Activated CD4-positive, alpha-beta T cell treated with anti-CD3 and anti-CD28 coated beads, Interleukin-2, amount 10 ng/mL, durations not matched to agents 7 days and 5 days (primary cell): ENCODE measurements around the gene GPR149. TPM values are rescaled to one million over a fixed set of nuclear protein-coding genes. Genes with fewer than 3 reads are reported as not detected.

ENCODE experiments used
- CTCF ChIA-PET: fragments of 350-600 bp; sonication (Branson Sonifier 250); formaldehyde crosslinking; loops from one replicate; lab custom pipeline; 2021; ENCODE audit warnings: antibody characterized with exemption; lab: Charles Lee
- POLR2A ChIA-PET: fragments of 350-600 bp; sonication (Branson Sonifier 250); formaldehyde crosslinking; loops from one replicate; lab custom pipeline; 2021; ENCODE audit warnings: antibody characterized with exemption; lab: Charles Lee
- DNase-seq: peaks from one replicate; pipeline ENCODE4 v3.0.0-alpha.2; 2020
- H3K27ac Mint-ChIP-seq: one replicate; pipeline ENCODE4 v1.8.0; 2021; ENCODE audit warnings: mild to moderate bottlenecking, moderate library complexity, mixed read lengths
- H3K27me3 Mint-ChIP-seq: one replicate; pipeline ENCODE4 v1.8.0; 2021; ENCODE audit warnings: mixed read lengths
- H3K36me3 Mint-ChIP-seq: one replicate; pipeline ENCODE4 v1.8.0; 2021; ENCODE audit warnings: low read depth, mixed read lengths
- H3K4me1 Mint-ChIP-seq: one replicate; pipeline ENCODE4 v1.8.0; 2021; ENCODE audit warnings: mixed read lengths
- H3K4me3 Mint-ChIP-seq: one replicate; pipeline ENCODE4 v1.8.0; 2021; ENCODE audit warnings: mild to moderate bottlenecking, moderate library complexity, mixed read lengths
- H3K9me3 Mint-ChIP-seq: one replicate; pipeline ENCODE4 v1.8.0; 2021; ENCODE audit warnings: mixed read lengths
- total RNA-seq, 2 experiments: library from RNA; stranded (reverse); gene quantifications; one replicate each; pipeline ENCODE4 v1.2.3, GENCODE V29; 2021

The GPR149 gene
- total RNA-seq, 2 experiments from 2014 or later = not detected

DNA sequence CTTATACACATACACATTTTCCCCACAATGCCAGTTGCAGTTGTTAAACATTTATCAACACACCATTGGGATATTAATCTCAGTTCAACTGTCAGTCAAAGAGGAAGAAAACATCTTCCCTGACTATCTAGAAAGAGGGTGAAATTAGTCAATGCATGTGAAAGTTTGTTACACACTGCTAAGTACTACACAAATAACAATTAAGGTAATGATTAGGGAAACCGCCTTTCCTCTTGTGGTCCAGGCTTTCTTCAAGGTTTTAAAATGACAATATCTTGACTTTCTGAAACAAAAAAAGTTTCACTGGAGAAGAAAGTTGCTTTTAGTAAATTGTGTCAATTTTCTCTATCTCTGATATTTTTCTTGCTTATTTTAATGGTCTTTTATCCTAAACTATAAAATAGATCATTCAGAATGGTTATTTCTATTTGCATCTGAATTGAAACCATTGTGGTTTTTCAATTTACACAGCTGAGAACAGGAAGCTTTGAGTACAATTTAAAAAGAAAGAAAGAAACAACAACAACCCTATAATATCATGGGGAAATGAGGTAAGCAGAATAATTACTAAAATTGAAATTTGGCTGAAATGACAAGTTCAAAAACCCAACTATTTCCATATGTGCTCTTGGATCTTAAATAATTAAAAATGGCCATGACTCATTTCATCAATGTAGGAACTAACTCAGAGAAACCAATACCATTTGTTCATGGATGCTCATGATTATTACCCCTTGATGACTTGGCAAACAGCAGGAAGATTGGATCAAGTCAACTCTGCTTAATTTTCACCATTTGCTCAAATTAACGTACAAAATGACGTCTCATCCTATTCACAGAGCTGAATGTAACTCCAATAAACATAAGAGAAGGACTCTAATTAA is 31.7 kb downstream of the GPR149 start:
- H3K27me3 Mint-ChIP-seq = peaks cover 3% of the 10 kb centered on the region
- H3K36me3 Mint-ChIP-seq = no peaks in the 10 kb centered on the region
- H3K4me1 Mint-ChIP-seq = peaks cover 1% of the 10 kb centered on the region
- ChIA-PET POLR2A (no interaction called here), CTCF (no interaction called here)
- H3K4me3 Mint-ChIP-seq = no peak overlapping the region
- H3K9me3 Mint-ChIP-seq = no peaks in the 10 kb centered on the region
- no peak for DNase-seq
- no peak overlapping the region for H3K27ac Mint-ChIP-seq

DNA sequence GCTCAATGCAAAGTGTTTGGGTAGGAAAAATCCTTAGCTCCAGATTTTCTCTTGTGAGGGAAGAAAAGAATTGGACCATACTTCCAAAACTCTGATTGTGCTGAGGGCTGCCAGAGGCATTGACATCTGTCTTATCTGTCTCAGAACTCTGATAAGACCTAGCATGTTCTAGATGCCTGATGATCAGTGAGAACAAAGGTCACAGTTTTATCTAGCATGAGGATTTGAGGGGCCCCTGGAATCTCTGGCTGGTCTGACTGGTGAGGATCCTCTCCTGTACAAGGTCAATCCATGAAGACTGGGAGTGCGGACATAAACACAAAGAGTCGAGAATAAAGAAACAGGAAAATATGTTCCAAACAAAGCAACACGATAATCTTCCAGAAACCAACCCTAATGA is 40.1 kb downstream of the GPR149 start:
- Mint-ChIP-seq H3K4me3 (no peak overlapping the region), H3K4me1 (no peaks in the 10 kb centered on the region), H3K36me3 (no peaks in the 10 kb centered on the region), H3K27ac (no peak overlapping the region), H3K9me3 (no peaks in the 10 kb centered on the region), H3K27me3 (peaks cover 2% of the 10 kb centered on the region)
- ChIA-PET CTCF (interaction anchor here (0.6 kb wide), 1 partner anchor 941 kb away, joined by 3 read pairs; no protein-coding TSS in a partner anchor), POLR2A (no interaction called here)
- DNase-seq = no peak

DNA sequence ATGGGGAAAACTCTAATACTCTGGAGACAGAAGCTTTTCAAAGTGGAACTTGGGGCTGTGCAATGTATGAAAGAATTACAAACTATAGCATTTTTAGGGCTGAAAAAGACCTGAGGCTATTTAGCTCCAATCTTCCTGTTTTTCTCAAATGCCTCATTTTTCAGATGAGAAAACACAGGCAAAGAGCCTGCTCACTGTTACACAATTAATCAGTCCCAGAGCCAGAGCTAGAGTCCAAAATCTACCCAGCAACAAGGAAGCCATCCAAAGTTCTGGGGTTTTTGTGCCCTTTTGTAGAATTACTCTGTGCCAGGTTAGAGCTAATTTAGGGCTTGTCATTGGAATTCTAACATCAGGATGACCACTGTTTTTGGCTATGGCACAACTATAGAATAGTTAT is 45.5 kb downstream of the GPR149 start:
- peaks cover 2% of the 10 kb centered on the region for H3K27me3 Mint-ChIP-seq
- no peak overlapping the region for H3K27ac Mint-ChIP-seq
- ChIA-PET CTCF (no interaction called here), POLR2A (no interaction called here)
- H3K36me3 Mint-ChIP-seq = no peaks in the 10 kb centered on the region
- no peak for DNase-seq
- no peaks in the 10 kb centered on the region for H3K4me1 Mint-ChIP-seq
- no peaks in the 10 kb centered on the region for H3K9me3 Mint-ChIP-seq
- no peak overlapping the region for H3K4me3 Mint-ChIP-seq

DNA sequence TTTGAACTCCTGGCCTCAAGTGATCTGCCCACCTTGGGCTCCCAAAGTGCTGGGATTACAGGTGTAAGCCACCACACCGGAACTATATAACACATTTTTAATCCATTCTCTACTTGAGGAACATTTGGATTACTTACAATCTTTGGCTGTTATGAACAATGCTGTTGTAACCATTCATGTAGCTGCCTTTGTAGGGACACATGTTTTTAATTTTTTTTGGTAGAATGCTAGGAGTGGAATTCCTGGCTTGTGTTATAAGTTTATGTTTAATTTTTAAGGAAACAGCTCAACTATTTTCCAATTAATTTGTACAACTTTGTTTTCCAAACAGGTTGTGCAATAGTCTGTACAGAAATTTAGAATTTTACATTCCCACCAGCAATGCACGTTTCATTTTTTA is 51.7 kb downstream of the GPR149 start:
- ChIA-PET CTCF (no interaction called here), POLR2A (no interaction called here)
- H3K27ac Mint-ChIP-seq = no peak overlapping the region
- no peaks in the 10 kb centered on the region for H3K4me1 Mint-ChIP-seq
- H3K9me3 Mint-ChIP-seq = no peaks in the 10 kb centered on the region
- peaks cover 2% of the 10 kb centered on the region for H3K27me3 Mint-ChIP-seq
- no peak overlapping the region for H3K4me3 Mint-ChIP-seq
- DNase-seq = no peak
- H3K36me3 Mint-ChIP-seq = no peaks in the 10 kb centered on the region

DNA sequence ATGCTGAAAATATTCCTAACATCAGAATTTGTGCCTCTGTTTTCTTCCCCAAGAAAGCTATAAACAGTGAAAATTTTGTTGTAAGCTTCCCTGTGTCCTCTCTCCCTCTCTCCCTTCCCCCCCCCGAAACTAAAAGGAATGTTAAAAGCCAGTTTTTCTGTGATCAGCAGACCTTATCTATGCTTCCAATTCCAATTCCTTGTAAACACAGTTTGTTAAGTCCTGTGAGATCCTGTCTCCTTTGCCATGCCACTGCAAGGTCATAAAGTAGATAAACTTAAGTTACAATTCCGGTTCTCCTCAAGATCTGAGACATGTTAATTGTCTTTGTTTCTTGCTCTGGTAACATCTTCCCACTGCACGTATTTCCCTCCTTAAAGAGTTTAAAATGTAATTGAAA is 62.8 kb downstream of the GPR149 start:
- Mint-ChIP-seq H3K27me3 (no peaks in the 10 kb centered on the region), H3K4me1 (no peaks in the 10 kb centered on the region)
- POLR2A ChIA-PET = no interaction called here

DNA sequence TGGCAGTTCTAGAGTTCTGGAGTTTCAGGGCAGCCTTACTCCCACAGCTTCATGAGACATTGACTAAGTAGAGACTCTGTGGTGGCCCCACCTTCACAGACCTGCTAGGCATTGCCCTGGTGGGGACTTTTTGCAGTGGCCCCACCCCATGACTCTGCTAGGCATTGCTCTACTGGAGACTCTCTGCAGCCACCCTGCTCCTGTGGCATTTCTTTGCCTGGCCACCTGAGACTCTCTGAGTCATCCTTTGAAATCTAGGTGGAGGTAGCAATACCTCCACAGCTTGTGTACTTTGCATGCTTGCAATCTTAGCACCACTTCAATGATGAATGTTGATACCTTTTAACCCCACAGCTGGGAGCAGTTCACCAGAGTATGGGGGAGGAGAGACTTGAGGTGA is 65.1 kb downstream of the GPR149 start:
- ChIA-PET POLR2A (no interaction called here), CTCF (no interaction called here)
- no peak for DNase-seq
- Mint-ChIP-seq H3K4me1 (no peaks in the 10 kb centered on the region), H3K9me3 (peaks cover 10% of the 10 kb centered on the region), H3K4me3 (no peak overlapping the region), H3K27me3 (no peaks in the 10 kb centered on the region), H3K36me3 (no peaks in the 10 kb centered on the region), H3K27ac (no peak overlapping the region)

More for the DNA sequence above, 62.8 kb downstream of the GPR149 start:
- Mint-ChIP-seq H3K4me3 (no peak overlapping the region), H3K36me3 (no peaks in the 10 kb centered on the region), H3K27ac (no peak overlapping the region), H3K9me3 (peaks cover 10% of the 10 kb centered on the region)
- CTCF ChIA-PET = no interaction called here
- DNase-seq = no peak

DNA sequence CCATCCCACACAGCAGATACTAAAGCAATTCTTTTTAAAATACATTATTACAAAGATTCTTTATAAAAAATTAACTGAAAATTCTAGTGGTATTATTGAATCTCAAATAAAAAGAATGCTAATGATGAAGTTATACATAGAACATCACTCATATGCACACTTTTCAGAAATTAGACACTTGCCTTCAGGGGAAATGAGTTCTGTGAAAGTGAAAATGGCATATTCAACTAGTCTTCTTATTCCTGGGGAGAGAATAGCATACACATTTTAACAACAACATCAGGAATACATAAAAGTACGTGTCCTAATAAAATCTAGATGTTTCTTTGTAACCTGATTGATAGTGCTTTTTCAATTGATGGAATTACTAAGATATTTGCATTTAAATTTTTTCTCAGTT is 68.9 kb downstream of the GPR149 start:
- no peak overlapping the region for H3K27ac Mint-ChIP-seq

DNA sequence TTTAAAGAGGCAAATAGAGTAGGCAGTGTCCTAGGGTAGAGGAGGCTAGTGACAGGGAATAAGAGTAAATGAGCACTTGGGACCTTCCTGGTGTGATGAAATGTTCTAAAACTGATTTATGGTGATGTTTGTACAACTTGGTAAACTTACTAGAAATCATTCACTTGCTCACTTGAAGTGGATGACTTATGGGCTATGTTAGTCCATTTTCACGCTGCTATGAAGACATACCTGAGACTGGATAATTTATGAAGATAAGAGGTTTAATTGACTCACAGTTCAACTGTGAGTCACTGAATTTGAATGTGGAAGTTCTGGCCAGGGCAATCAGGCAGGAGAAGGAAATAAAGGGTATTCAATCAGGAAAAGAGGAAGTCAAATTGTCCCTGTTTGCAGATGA is 74.0 kb downstream of the GPR149 start:
- Mint-ChIP-seq H3K9me3 (no peaks in the 10 kb centered on the region), H3K4me1 (no peaks in the 10 kb centered on the region), H3K36me3 (no peaks in the 10 kb centered on the region), H3K27ac (no peak overlapping the region), H3K27me3 (peaks cover 4% of the 10 kb centered on the region), H3K4me3 (no peak overlapping the region)
- ChIA-PET CTCF (no interaction called here), POLR2A (no interaction called here)
- no peak for DNase-seq

More for the DNA sequence above, 68.9 kb downstream of the GPR149 start:
- Mint-ChIP-seq H3K27me3 (no peaks in the 10 kb centered on the region), H3K36me3 (no peaks in the 10 kb centered on the region), H3K4me1 (no peaks in the 10 kb centered on the region), H3K9me3 (peaks cover 10% of the 10 kb centered on the region), H3K4me3 (no peak overlapping the region)
- DNase-seq = no peak
- ChIA-PET CTCF (no interaction called here), POLR2A (no interaction called here)

DNA sequence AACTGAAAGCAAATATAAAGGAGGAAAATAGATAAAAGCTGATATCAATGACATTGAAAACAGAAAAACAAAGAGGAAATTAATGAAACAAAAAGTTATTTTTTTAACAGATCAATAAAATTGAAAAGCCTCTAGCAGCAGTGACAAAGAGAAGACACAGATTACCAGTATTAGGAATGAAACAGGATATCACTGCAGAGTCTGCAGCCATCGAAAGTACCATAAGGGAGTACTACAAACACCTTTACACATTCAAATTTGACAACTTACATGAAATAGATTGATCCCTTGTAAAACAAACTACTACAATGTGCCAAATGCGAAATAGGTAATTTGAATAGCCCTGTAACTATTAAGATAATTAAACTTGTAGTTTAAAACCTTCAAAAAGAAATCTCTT is 80.8 kb downstream of the GPR149 start:
- Mint-ChIP-seq H3K9me3 (no peaks in the 10 kb centered on the region), H3K27me3 (peaks cover 9% of the 10 kb centered on the region), H3K36me3 (no peaks in the 10 kb centered on the region), H3K4me1 (no peaks in the 10 kb centered on the region), H3K27ac (no peak overlapping the region), H3K4me3 (no peak overlapping the region)
- DNase-seq = no peak
- POLR2A ChIA-PET = no interaction called here
- CTCF ChIA-PET = no interaction called here

DNA sequence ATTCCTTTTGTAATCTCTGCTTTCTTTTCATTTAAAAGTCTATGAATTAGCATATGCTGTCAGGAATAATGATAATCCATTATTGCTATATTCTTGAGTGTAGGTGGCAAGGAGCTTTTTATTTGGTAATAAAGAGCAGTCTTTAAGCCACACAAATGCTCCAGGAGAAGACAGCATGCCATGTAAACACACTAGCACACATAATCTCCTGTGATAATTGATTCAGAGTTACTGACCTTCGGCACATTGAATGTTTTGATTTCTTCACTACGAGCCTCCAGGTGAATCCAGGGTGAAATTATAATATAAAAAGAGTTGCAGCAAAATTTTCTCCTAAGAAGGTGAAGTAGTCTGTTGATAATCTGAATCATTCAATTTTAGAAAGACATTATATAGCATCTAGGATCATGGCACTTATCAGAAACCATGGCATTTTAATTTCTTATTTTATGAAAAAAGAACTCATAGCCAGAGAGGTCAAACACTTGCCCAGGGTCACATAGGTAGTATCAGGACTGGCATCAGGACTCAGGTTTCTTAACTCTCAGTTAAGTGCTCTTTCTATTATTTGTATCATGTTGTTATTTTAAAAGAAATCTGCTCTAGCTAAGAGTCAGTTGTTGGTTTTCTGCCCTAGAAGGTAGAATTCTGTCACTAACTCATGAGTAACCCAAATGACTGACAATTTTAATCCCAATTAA is 84.4 kb downstream of the GPR149 start:
- Mint-ChIP-seq H3K4me3 (no peak overlapping the region), H3K27ac (no peak overlapping the region), H3K4me1 (no peaks in the 10 kb centered on the region), H3K9me3 (no peaks in the 10 kb centered on the region), H3K27me3 (peaks cover 14% of the 10 kb centered on the region), H3K36me3 (no peaks in the 10 kb centered on the region)
- DNase-seq = no peak
- ChIA-PET CTCF (no interaction called here), POLR2A (no interaction called here)

DNA sequence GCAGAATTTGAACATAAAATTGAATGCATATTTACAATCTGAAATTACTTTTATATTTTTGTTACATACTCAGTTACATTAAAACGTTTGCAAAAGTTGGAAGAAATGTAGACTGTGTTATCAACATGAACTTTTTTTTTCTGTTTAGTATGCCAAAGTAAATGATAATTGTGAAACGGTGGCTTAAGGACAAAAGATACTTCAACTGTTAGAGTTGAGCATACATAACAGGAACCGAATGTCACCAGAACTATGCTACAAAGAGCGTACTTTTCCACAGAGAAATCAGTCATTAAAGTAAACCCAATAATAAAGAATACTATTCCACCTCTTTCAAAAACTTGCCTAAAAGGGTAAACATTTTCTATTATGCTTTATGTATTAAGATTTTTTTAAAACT is 91.4 kb downstream of the GPR149 start:
- peaks cover 9% of the 10 kb centered on the region for H3K27me3 Mint-ChIP-seq
- POLR2A ChIA-PET = no interaction called here
- H3K4me1 Mint-ChIP-seq = no peaks in the 10 kb centered on the region
- no peaks in the 10 kb centered on the region for H3K9me3 Mint-ChIP-seq
- no peak for DNase-seq
- H3K36me3 Mint-ChIP-seq = no peaks in the 10 kb centered on the region
- H3K4me3 Mint-ChIP-seq = no peak overlapping the region
- no peak overlapping the region for H3K27ac Mint-ChIP-seq
- CTCF ChIA-PET = no interaction called here

DNA sequence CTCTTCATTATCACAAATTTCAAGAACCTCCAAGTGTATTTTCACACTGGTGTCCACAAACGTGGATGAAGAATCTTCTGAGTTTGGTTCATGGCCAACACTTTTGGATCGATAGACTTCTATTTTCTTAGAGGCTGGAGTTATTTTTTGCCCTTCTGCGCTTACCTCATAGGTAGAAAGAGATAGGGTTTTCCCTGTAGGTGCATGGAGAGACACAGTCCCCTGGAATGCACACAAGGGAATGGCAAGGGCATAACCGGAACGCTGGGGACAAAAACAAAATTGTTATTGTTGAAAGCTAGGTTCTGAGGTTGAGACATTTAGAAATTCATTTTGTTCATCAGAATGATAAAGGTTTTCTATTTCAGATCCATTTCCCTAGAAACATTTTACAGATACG is 92.0 kb downstream of the GPR149 start:
- H3K4me3 Mint-ChIP-seq = no peak overlapping the region
- no peak overlapping the region for H3K27ac Mint-ChIP-seq
- ChIA-PET CTCF (no interaction called here), POLR2A (no interaction called here)
- no peaks in the 10 kb centered on the region for H3K4me1 Mint-ChIP-seq
- no peaks in the 10 kb centered on the region for H3K36me3 Mint-ChIP-seq
- H3K27me3 Mint-ChIP-seq = peaks cover 11% of the 10 kb centered on the region
- no peaks in the 10 kb centered on the region for H3K9me3 Mint-ChIP-seq
- no peak for DNase-seq

DNA sequence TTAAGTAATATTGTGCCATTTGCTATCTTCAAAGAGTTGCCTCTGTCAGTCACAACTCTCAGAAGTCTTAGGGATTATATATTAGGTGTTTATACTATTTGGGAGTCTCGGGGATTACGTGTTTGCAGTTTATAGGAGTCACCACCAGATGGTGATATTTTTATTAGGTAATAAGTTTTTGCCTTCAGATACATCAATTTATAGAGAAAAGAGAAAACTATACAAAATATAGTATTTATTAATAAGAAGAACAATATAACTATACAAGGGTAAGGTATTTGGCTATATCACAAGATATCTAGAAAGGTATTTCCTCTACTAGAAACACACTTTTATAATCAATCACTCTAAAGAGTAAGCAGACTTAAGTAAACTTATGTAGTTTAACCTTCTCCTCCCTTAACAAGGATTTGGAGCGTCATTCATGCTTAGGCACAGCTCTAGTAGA is 95.0 kb downstream of the GPR149 start:
- POLR2A ChIA-PET = no interaction called here
- H3K27me3 Mint-ChIP-seq = peaks cover 10% of the 10 kb centered on the region

More for the DNA sequence above, 95.0 kb downstream of the GPR149 start:
- DNase-seq = no peak
- H3K36me3 Mint-ChIP-seq = no peaks in the 10 kb centered on the region
- no peaks in the 10 kb centered on the region for H3K9me3 Mint-ChIP-seq
- H3K27ac Mint-ChIP-seq = no peak overlapping the region
- CTCF ChIA-PET = interaction anchor here (0.5 kb wide), 1 partner anchor 249 kb away, joined by 3 read pairs; no protein-coding TSS in a partner anchor
- no peak overlapping the region for H3K4me3 Mint-ChIP-seq
- no peaks in the 10 kb centered on the region for H3K4me1 Mint-ChIP-seq
